ENCODE data around the gene SLC1A7.

Gene SLC1A7

DNA sequence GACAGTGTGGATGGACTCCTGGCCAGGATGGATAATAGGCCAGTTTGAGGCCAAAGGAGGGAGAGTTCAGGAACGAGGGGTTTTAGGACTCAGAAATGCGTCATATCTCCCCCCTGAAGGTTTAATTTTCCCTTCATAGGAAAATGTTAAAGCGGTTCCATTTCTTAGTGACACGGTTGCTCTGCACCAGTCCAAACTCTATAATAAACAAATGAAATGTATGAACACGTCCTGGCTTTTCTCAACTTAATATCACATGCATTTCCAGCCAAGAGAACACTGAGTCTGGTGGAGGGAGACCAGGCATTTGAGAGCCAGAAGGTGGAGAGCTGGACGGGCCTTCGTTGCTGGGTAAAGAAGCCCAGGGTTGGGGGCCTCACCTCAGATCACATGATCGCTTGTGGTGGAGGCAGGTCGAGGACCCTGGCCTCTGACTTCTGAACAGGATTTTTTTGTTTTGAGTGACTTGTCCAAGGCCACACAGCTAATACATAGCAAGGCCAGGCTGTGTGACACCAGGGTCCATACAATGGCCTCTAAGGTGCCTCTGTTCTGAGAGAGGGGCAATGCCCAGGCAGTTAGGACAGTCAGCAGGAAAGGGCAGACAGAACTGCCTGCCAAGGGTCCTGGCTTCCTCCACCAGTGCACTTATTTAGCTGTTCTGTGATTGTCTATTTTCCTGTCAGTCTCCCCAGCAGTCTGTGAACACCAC is 11.4 kb downstream of the SLC1A7 start:
- H3K9me3 Mint-ChIP-seq: no peaks in the 10 kb centered on the region
- no peak overlapping the region for H3K4me3 Mint-ChIP-seq
- no peak overlapping the region for H3K27ac Mint-ChIP-seq
- ATAC-seq (no peak), DNase-seq (no peak)
- H3K27me3 Mint-ChIP-seq: no peaks in the 10 kb centered on the region
- H3K4me1 Mint-ChIP-seq: no peaks in the 10 kb centered on the region

DNA sequence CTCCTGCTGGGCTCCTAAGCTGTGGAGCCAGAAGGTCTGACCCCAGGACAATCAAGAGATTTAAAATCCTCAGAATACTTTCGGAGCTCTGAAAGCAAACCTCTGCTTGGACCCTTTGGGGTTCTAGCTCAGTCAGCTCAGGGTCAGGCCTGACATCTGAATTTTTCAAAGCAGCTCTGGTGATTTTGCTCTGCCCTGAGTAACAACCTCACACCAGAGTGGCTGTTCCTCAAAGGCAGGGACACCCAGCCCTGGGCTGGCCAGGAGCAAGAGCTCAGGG is 11.9 kb downstream of the SLC1A7 start:
- DNase-seq (no peak), ATAC-seq (no peak)
- no peak overlapping the region for H3K27ac Mint-ChIP-seq
- no peaks in the 10 kb centered on the region for H3K27me3 Mint-ChIP-seq
- H3K4me1 Mint-ChIP-seq: no peaks in the 10 kb centered on the region
- no peaks in the 10 kb centered on the region for H3K9me3 Mint-ChIP-seq
- no peak overlapping the region for H3K4me3 Mint-ChIP-seq

DNA sequence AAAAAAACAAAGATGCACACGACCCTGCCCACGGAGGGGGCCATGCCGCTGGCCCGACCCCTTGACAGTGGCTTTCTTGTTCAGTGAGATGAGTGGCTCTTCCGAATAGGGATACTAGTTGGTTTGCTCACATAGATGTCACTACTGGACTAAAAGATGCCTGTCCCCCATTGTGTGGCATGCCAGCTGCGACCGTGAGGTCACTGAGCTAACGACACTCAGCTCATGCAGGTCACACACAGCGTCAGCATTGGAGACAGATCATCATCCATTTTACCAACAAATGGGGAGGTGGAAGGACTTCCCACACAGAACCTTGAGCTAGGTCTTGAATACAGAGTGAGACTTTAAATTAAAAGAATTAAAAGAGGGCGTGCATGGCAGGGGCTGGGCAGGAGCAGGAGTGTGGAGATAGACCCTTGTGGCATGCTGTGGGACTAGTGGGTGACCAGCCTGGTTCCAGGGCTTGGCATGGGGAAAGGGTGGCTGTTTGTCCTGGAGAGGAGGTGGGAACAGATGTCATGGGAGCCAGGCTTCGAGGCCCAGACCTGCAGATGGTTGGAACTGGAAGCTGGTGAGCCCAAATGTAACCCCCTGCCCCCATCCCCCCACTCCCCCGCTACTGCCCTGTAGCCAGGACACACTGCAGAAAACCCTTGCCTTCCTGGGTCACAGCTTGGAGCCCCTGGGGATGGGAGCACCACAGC is 12.4 kb downstream of the SLC1A7 start:
- Mint-ChIP-seq H3K4me3 (no peak overlapping the region), H3K9me3 (no peaks in the 10 kb centered on the region), H3K27ac (no peak overlapping the region), H3K4me1 (no peaks in the 10 kb centered on the region), H3K27me3 (no peaks in the 10 kb centered on the region)
- no peak for ATAC-seq
- DNase-seq: no peak

DNA sequence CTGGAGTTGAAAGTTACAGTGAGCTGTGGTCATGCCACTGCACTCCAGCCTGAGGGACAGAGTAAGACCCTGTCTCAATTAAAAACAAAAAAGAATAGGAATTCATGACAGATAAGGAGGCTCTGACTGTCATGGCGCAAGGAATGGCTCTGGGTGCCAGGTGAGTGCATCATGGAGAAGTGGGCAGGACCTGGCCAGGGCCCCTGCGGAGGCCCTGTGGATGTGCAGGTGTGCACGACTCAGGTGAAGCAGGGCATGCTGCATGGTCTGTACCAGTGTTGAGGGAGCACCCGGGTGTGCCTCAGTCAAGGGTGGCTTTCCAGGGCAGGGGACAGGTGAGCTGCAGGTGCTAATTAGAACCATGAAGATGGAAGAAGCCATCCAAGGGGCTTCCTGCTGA is 14.0 kb downstream of the SLC1A7 start:
- Mint-ChIP-seq H3K4me1 (no peaks in the 10 kb centered on the region), H3K27me3 (no peaks in the 10 kb centered on the region), H3K27ac (no peak overlapping the region), H3K9me3 (no peaks in the 10 kb centered on the region), H3K4me3 (no peak overlapping the region)
- no peak for DNase-seq
- ATAC-seq: no peak

DNA sequence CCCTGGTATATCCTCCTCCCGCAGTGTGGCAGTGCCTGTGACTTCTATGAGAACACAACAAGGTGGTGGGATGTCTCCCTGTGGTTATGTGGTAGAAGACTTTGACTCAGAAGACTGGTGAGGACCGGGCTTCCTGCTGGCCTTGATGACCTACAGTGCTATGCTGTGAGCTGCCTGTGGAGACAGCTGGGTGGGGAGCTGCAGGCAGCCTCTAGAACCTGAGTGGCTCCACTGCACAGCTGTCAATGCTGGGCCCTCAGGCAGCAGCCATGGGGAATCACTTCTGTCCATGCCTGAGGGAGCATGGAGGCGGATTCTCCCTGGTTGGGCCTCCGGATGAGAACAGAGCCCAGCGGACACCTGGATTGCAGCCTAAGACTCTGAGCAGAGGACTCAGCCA is 14.9 kb downstream of the SLC1A7 start:
- no peaks in the 10 kb centered on the region for H3K27me3 Mint-ChIP-seq
- ATAC-seq: peak; percentile 71
- no peak for DNase-seq
- no peak overlapping the region for H3K4me3 Mint-ChIP-seq
- H3K4me1 Mint-ChIP-seq: no peaks in the 10 kb centered on the region
- H3K9me3 Mint-ChIP-seq: no peaks in the 10 kb centered on the region
- no peak overlapping the region for H3K27ac Mint-ChIP-seq

DNA sequence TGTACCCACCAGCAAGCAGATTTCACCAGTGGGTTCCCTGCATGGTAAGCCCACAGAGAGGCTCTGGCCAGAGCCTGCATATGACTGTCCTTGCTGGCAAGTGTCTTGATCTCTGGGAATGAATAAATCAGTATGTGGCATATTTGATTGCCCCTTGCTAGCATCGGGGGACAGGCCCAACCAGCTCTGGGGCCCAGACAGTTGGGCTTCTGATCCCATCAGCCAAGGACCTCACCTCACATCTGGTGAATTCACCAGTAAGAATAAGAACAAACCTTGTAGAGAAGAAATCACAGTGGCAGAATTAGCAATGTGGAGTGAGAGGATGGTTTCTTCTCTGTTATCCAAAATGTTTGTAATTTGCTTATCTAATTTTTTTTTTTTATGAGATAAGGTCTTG is 15.9 kb downstream of the SLC1A7 start:
- no peak for ATAC-seq
- no peak for DNase-seq
- no peak overlapping the region for H3K27ac Mint-ChIP-seq
- H3K27me3 Mint-ChIP-seq: peaks cover 3% of the 10 kb centered on the region
- no peak overlapping the region for H3K4me3 Mint-ChIP-seq
- H3K4me1 Mint-ChIP-seq: peaks cover 6% of the 10 kb centered on the region
- no peaks in the 10 kb centered on the region for H3K9me3 Mint-ChIP-seq

DNA sequence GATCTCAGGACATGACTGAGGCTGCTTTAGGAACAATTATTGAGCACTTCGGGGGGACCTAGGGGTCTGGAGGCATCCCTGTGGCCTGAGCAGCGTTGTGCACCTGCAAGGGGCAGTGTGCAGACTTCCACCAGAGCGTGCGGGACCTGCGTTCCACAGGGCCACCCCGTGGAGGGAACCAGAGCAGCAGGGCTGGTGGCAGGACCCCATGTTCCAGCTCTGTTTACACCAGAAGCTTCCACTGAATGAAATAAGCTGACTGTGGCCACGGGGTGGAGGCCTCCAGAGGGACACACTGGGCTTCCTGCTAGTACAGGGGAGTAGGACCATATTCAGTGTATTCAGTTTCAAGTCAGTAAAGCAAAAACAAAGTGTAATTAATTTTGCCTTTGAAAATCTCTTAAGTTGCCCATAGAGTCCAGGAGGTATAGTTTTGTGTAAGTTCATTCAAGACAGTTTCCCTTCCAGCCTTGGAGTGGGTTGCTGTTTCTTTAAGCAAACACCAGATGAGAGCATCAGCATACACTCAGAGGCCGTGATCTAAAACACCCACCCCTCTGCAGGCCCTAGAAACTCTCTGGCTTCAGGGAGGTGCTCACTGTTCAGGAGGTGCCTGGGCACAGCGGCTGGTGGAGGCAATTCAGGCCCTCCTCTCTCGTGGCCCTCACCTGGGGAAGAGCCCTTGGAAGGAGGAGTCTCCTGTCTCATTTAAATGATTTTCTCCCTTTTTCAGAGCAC is 16.6 kb downstream of the SLC1A7 start:
- ATAC-seq (no peak), DNase-seq (no peak)
- H3K27me3 Mint-ChIP-seq: peaks cover 10% of the 10 kb centered on the region
- H3K9me3 Mint-ChIP-seq: no peaks in the 10 kb centered on the region
- H3K4me1 Mint-ChIP-seq: peaks cover 11% of the 10 kb centered on the region
- H3K4me3 Mint-ChIP-seq: no peak overlapping the region
- H3K27ac Mint-ChIP-seq: no peak overlapping the region

DNA sequence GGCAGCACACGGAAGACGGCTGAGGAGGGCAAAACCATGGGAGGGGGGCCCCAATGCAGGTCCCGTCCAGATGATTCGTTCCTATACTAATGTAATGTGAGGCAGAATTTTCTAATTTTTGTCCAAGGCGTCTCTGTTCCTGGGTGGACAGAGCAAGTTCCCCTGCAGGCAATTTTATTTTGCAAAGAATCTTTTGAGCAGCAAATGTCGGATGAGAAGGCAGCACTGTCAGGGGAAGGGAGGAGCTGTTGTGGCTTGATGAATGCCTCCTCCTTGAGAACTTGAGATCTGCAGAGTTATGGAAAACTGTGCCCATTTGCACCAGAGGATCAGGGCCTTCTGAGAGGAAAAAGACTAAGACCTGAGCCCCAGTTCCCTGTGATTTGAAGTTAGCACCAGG is 17.3 kb downstream of the SLC1A7 start:
- Mint-ChIP-seq H3K27me3 (peaks cover 16% of the 10 kb centered on the region), H3K4me1 (peaks cover 11% of the 10 kb centered on the region), H3K9me3 (no peaks in the 10 kb centered on the region), H3K27ac (peak overlapping the region in 1 of 2 donors; percentile 74), H3K4me3 (no peak overlapping the region)
- DNase-seq: no peak
- ATAC-seq: no peak

DNA sequence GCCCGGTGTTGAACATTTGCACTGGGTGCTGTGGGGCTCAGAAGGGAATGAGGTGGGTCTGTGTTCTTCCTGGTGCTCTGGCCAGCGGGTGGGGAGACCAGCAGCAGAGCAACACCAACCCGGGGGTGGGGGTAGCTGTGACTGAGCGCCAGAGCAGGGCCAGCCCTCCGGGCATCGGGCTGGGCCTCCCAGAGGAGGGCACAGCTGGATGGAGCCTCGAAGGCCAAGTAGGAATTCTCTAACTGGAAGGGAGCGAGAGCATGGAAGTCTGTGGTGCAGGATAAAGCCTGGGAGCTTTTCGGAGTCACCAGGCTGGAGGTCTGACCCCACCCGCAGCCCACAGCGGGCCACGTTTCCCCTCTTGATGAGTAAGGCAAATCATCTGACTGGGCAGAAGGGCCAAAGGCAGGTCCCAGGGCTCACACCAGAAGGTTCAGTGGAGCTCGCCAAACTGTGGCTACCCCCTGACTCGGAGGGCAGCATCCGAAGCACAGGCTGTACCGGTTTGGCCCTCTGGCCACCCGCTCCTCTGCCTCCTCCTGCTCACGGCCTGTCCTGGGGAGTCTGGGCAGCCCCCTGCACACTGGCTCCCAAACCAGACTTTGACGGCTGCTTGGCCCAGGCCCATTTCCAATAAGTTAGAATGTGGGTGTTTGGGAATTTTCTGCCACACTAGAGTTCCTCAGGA is 18.8 kb downstream of the SLC1A7 start:
- no peak for DNase-seq
- H3K4me1 Mint-ChIP-seq: peaks cover 11% of the 10 kb centered on the region
- no peaks in the 10 kb centered on the region for H3K9me3 Mint-ChIP-seq
- H3K27ac Mint-ChIP-seq: no peak overlapping the region
- H3K27me3 Mint-ChIP-seq: peaks cover 16% of the 10 kb centered on the region
- H3K4me3 Mint-ChIP-seq: no peak overlapping the region
- no peak for ATAC-seq

DNA sequence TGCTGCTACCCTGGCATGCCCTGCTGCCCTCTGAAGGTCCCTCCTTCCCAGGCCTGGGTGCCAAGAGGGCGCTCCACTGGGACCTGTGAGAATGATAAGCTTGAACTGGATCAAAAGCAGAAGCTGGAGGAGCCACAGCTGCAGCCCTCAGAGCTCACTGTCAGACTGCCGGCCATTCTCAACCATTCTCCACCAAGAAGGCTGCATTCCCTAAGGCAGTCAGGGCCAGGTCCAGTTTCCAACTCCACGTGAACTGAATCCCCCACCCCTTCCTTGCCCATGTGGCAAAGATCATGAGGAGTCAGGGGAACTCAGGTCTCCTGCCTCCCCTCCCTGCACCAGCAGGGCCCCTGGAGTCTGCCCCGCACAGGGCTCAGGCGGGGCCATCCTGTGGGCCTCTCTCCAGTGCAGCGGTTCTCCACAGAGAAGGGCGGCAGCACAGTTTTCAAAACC is 19.5 kb downstream of the SLC1A7 start:
- peaks cover 16% of the 10 kb centered on the region for H3K27me3 Mint-ChIP-seq
- no peaks in the 10 kb centered on the region for H3K9me3 Mint-ChIP-seq
- no peak for DNase-seq

DNA sequence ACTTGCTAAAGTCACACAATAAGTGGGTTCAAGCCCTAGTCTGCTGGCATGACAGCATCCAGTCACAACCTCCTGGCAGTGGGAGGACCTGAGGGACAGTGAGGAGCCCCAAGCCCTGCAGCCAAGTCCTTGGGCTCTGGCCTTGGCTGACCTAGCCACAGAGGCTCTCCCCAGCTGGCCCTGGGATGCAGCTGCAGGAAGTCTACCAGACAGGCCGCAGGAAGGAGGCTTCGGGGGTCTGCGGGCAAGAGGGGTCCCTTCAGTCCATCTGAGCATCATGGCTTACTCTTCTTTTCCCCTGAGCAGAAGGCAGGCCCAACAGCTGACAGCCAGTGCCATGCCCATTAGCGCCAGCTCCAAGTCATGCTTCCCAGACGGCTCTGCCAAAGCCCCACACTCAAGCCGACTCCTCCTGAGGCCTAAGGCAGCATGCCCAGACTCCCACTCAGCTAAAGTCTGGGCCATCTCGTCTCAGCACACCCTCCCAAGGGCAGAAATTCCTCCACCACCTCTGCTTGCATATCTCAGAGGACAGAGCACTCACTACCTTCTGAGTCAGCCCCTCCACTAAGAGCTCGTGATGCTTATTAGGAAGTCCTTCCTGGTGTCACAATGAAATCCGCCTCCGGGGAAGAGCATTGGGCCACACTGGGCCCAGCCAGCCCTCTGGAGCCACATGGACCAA is 20.1 kb downstream of the SLC1A7 start:
- H3K27ac Mint-ChIP-seq: no peak overlapping the region

More for the DNA sequence above, 19.5 kb downstream of the SLC1A7 start:
- Mint-ChIP-seq H3K4me1 (peaks cover 11% of the 10 kb centered on the region), H3K4me3 (no peak overlapping the region), H3K27ac (no peak overlapping the region)
- no peak for ATAC-seq

DNA sequence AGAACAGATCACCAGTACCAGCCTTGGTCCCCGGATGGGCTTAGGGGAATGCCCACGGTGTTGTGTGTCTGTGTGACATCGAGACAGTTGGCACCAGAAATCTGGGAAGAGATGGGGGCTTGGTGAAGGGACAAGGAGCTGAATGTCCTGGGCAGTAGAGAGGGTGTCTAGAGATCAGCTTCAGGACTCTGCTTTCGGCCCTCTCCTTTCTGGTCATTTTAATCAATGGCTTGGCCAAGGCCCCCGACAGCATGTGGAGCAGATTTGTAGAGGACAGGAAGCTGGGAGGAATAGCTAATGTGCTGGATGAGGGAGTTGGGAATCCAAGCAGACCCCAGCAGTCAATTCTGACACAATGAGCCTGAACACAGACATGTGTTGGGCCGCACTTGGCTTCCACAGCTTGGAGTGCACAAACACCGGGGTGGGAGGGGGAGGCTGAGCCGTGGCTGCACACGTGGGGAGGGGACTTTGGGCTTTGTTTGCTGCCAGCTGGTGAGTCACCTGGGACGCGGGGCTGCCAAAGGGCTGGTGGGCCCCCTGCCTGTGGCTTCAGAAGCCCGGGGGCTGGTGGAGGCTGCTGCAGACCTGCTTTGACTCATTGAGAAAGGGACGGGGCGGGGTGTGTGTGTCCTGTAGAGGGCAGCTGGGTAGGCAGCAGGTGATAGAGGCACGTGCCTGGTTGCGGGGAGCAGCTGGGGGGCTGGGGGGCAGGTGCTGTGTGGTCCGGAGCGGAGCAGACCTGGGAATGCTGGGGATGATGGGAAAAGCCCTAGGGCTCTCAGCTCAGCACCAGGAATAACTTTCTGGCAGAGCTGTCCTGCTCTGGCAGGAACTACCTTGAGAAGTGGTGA is 20.9 kb downstream of the SLC1A7 start:
- ATAC-seq: peak; percentile 69
- Mint-ChIP-seq H3K9me3 (no peaks in the 10 kb centered on the region), H3K27me3 (peaks cover 16% of the 10 kb centered on the region), H3K4me1 (peaks cover 11% of the 10 kb centered on the region), H3K27ac (peak overlapping the region; percentile 22 to 51), H3K4me3 (no peak overlapping the region)
- peak; percentile 12 to 16 for DNase-seq

More for the DNA sequence above, 20.1 kb downstream of the SLC1A7 start:
- Mint-ChIP-seq H3K27me3 (peaks cover 16% of the 10 kb centered on the region), H3K4me1 (peaks cover 11% of the 10 kb centered on the region), H3K9me3 (no peaks in the 10 kb centered on the region), H3K4me3 (no peak overlapping the region)
- DNase-seq (no peak), ATAC-seq (no peak)

DNA sequence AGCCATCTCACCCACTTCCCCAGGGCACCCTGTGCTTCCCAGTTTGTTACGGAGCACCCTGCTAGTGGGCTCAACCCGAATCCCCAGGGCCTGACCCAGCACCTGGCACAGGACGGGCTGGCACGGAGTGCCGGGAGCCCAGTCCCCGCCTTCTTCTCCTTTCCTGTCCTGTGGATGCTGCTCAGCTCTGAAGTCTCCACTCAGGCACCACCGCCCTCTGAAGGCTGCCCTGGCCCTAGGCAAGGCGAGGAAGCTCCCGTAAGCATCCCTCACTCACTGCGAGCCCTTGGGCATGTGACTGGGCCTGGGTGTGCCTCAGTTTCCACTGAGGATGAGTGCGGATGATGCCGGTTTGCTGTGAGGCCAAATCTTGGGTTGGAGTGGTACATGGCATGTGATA is 21.8 kb downstream of the SLC1A7 start:
- no peak for DNase-seq
- Mint-ChIP-seq H3K9me3 (no peaks in the 10 kb centered on the region), H3K27me3 (peaks cover 16% of the 10 kb centered on the region), H3K27ac (peak overlapping the region in 1 of 2 donors; percentile 31), H3K4me1 (peaks cover 11% of the 10 kb centered on the region), H3K4me3 (no peak overlapping the region)
- ATAC-seq: no peak

DNA sequence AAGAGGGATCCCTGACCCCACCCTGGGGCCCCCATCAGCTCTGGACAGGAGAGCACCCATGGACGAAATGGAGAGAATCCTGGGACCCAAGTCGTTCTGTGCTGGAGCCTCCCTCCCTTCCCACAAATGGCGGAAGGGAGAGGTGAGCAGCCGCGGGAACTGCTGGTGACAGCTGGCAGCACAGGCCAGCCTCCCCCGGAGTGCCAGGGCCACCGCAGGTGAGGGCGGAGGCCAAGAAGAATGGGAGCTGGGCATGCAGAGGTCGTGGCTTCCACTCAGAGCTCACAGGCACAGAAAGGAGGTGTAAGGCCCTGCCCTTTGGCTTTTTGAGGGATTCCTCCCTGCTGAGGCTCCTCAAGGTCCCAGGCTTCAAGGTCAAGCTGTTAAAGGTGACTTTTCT is 24.6 kb downstream of the SLC1A7 start:
- Mint-ChIP-seq H3K27ac (no peak overlapping the region), H3K27me3 (peaks cover 16% of the 10 kb centered on the region), H3K4me3 (no peak overlapping the region), H3K9me3 (no peaks in the 10 kb centered on the region), H3K4me1 (peaks cover 11% of the 10 kb centered on the region)
- no peak for ATAC-seq
- DNase-seq: no peak
